Hepatocyte (in vitro differentiated cells): ENCODE results near the gene ALG9.

Experiments used
- EZH2 ChIP-seq: fragments of 200-600 bp; sonication (generic); IDR thresholded peaks from 2 replicates; pipeline ENCODE4 v1.6.1; 2016; ENCODE audit warnings: antibody characterized with exemption, mild to moderate bottlenecking, borderline replicate concordance
- EZH2phosphoT487 ChIP-seq: fragments of 200-600 bp; sonication (generic); IDR thresholded peaks from one replicate; pipeline ENCODE4 v1.6.1; 2018; ENCODE audit warnings: antibody characterized with exemption, mild to moderate bottlenecking, low read depth, moderate library complexity; ENCODE audit not compliant: unreplicated experiment, severe bottlenecking
- TF ChIP-seq, protein P1 (sequence below): fragments of 200-600 bp; sonication (generic); IDR thresholded peaks from 2 replicates; pipeline ENCODE4 v1.5.1; 2016; ENCODE audit warnings: antibody characterized with exemption, mild to moderate bottlenecking; ENCODE audit not compliant: poor library complexity

- TF ChIP-seq, protein P1, sequence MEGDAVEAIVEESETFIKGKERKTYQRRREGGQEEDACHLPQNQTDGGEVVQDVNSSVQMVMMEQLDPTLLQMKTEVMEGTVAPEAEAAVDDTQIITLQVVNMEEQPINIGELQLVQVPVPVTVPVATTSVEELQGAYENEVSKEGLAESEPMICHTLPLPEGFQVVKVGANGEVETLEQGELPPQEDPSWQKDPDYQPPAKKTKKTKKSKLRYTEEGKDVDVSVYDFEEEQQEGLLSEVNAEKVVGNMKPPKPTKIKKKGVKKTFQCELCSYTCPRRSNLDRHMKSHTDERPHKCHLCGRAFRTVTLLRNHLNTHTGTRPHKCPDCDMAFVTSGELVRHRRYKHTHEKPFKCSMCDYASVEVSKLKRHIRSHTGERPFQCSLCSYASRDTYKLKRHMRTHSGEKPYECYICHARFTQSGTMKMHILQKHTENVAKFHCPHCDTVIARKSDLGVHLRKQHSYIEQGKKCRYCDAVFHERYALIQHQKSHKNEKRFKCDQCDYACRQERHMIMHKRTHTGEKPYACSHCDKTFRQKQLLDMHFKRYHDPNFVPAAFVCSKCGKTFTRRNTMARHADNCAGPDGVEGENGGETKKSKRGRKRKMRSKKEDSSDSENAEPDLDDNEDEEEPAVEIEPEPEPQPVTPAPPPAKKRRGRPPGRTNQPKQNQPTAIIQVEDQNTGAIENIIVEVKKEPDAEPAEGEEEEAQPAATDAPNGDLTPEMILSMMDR, result no peak
- TF ChIP-seq EZH2 (no peak), EZH2phosphoT487 (no peak)
These were observed 1.3 kb downstream of the ALG9 start for GRCh38 chr11:111870113-111870512.
